Nucleus accumbens (tissue), 56 donors: ENCODE measurements around the gene TMEM238L.

Source experiments
- DNase-seq, 56 donors: peaks; one replicate each; lab custom pipeline; 2025; lab: John Stamatoyannopoulos, UW

Gene TMEM238L

DNA sequence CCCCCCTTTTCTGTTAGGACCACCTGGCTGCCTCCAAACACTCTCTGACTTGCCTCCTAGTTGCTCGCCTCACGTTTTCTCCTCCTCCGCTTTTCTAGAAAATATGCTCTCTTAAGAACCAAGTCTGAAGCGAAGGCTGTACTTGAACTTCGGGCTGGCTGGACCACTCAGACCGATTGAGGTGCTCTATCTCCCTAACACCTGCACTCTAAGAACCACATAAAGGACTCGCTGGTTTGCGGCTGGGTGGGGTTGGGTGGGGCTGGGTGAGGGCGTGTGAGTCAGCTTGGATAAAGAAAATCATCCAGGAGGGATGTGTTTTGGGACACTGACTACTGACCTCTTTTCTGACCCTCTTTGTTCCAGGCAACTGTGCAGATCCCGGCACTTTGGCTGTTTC, 51.2 kb downstream of the TMEM238L start:
- DNase-seq, result no peak

DNA sequence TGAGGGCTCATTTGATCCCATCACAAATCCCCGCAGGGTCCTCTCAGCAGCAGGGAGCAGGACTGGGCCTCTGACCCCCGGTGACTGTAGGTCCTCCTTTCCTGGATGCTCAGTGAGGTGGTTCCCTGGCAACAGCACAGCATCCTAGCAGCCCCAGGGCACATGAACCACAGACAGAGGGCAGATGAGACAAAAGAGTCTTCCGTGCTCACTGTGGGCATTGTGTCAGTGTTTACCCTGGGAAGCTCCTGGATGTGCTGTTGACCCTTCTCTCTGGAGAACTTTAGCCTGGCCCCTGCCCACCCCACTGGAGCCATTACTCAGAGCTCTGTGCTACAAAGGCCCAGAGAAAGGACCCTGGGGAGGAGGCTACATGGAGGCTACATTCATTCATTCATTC, 52.3 kb downstream of the TMEM238L start:
- no peak for DNase-seq

- DNase-seq, result no peak
Measured at GRCh38 chr17:10750210-10750609, 53.7 kb downstream of the TMEM238L start.

DNA sequence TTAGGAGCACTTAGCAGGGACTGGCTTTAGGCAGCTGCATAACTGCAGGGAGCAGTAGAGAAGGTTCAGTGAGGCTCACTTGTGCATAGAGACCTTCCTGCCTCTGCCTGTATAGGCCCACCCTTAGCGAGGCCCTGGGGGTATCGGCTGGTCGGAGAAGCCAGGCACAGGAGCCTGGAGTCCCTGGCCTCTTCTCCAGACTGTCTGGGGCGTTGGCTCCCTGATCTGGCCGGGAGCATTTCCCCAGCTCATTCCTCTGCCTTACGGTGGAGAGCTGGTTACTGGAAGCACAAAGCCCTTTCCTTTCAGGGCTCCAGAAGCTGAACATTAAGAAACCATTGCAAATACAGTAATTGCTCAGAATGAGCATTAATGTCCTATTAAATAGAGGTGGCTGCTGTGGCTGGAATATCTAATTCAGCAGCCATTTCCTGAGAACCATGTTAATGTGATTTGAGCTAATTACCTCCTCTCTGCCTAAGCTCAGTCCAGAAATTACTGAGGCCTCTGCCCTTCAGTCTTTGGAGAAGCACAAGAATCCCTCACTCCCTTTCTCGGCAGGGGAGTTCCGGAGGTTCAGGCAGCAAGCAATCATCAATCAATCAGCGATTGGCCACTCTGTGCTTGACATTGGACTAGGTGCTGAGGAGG, 55.2 kb downstream of the TMEM238L start:
- no peak for DNase-seq

DNA sequence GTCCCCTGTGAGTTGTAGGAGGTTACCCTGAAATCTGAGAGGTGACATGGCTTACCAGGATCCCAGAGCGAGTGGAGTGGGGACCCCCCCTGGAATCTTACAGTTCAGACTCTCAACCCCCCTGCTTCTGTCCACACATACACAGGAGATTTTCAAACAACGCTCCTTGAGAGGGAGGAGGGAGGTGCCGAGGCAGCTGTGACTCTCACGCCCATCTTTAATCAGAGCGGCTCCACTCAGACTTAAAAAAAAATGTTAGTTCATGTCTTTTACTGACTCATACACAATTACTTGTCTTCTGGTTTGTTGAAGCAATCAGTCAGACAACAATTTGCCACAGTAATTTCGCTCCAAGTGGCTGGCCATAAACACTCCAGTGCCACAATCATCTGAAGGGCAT, 58.7 kb downstream of the TMEM238L start:
- no peak for DNase-seq
